ENCODE results near the gene LRRN4. TPM values are rescaled to one million over a fixed set of nuclear protein-coding genes. Genes with fewer than 3 reads are reported as not detected.

LRRN4 gene
- total RNA-seq (under 1 TPM; 0.11 to 0.77 (median 0.39) TPM), polyA plus RNA-seq (0.05 TPM)
- long read RNA-seq, donor 1, result 0 reads
- long read RNA-seq, donor 2, result 0 reads
- long read RNA-seq, donor 3, result 0 reads
- long read RNA-seq, donor 4, result 0 reads

GRCh38 chr20:6053776-6054688 lies at the start of gene LRRN4:
TSS of gene LRRN4 (minus strand) at chr20:6054060. CDS start at chr20:6052799, 1,261 bp downstream.
- Histone ChIP-seq H3K4me1 (ENCODE audit: control insufficient read depth, insufficient read depth, low read length) (peaks cover 3% of the 10 kb centered on the region), H3K27ac (ENCODE audit: low read length) (no peak within 1 kb of the TSS), H3K4me3 (ENCODE audit: low read length) (no peak within 1 kb of the TSS), H3K9me3 (ENCODE audit: control insufficient read depth, low read length) (no peaks in the 10 kb centered on the region), H3K27me3 (ENCODE audit: control insufficient read depth, insufficient read depth) (no peaks in the 10 kb centered on the region)
- intact Hi-C loops (cut with DNase I), result no loop called here
- peak; percentile 33 to 51 for ATAC-seq
- WGBS, result 33% methylated on average over 13 of the region's 13 CpGs
- no peak for DNase-seq

DNA sequence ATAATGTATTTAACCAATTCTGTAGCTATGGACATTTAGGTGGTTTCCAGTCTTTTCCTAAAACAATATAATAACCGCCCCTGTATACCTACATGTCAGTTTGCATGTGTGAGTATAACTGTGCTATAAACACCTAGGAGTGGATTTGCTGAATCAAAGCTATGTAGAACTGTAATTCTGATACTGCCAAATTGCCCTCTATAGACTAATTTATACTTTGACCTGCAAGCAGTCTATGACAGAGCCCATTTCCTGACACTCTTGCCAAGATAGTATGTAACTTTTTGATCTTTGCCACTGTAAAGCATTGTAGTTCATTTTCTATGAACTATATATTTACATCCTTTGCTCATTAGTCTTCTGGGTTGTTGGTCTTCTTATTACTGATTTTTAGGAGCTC lies 49.4 kb upstream of the LRRN4 start:
- intact Hi-C loops (cut with DNase I), result no loop called here
- H3K4me3 ChIP-seq (ENCODE audit: low read length), result no peak overlapping the region
- no peaks in the 10 kb centered on the region for H3K27me3 ChIP-seq (ENCODE audit: control insufficient read depth, insufficient read depth)
- no peak overlapping the region for H3K27ac ChIP-seq (ENCODE audit: low read length)
- DNase-seq (no peak), ATAC-seq (peak in 1 of 2 donors; percentile 26)
- WGBS, result 97% methylated on average over 1 of the region's 1 CpG
- H3K9me3 ChIP-seq (ENCODE audit: control insufficient read depth, low read length), result no peaks in the 10 kb centered on the region
- no peaks in the 10 kb centered on the region for H3K4me1 ChIP-seq (ENCODE audit: control insufficient read depth, insufficient read depth, low read length)

GRCh38 chr20:6101346-6101745 lies 47.5 kb upstream of the LRRN4 start:
- H3K4me1 ChIP-seq (ENCODE audit: control insufficient read depth, insufficient read depth, low read length), result no peaks in the 10 kb centered on the region
- intact Hi-C loops (cut with DNase I), result no loop called here
- no peak overlapping the region for H3K27ac ChIP-seq (ENCODE audit: low read length)
- H3K9me3 ChIP-seq (ENCODE audit: control insufficient read depth, low read length), result no peaks in the 10 kb centered on the region
- DNase-seq, result no peak
- WGBS, result 99% methylated on average over 2 of the region's 2 CpGs
- H3K4me3 ChIP-seq (ENCODE audit: low read length), result no peak overlapping the region
- ATAC-seq, result no peak
- no peaks in the 10 kb centered on the region for H3K27me3 ChIP-seq (ENCODE audit: control insufficient read depth, insufficient read depth)

GRCh38 chr20:6100246-6100645 lies 46.4 kb upstream of the LRRN4 start:
- WGBS, result 82% methylated on average over 2 of the region's 2 CpGs
- Histone ChIP-seq H3K27me3 (ENCODE audit: control insufficient read depth, insufficient read depth) (no peaks in the 10 kb centered on the region), H3K4me3 (ENCODE audit: low read length) (no peak overlapping the region), H3K9me3 (ENCODE audit: control insufficient read depth, low read length) (no peaks in the 10 kb centered on the region), H3K4me1 (ENCODE audit: control insufficient read depth, insufficient read depth, low read length) (no peaks in the 10 kb centered on the region), H3K27ac (ENCODE audit: low read length) (no peak overlapping the region)
- intact Hi-C loops (cut with DNase I), result no loop called here
- no peak for DNase-seq
- no peak for ATAC-seq

DNA sequence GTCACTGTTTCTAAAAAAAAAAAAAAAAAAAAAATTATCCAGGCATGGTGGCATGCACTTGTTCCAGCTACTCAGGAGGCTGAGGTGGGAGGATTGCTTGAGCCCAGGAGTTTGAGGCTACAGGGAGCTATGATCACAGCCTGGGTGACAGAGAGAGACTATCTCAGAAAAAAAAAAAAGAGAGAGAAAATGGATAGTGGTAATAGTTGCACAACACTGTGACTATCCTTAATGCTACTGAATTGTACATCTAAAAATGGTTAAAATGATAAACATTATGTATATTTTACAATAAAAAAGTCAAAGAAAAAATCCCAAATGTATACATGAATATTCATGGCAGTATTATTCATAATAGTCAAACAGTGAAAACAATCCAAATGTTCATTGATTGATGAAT lies 46.0 kb upstream of the LRRN4 start:
- no peak overlapping the region for H3K27ac ChIP-seq (ENCODE audit: low read length)
- DNase-seq (no peak), ATAC-seq (no peak)
- intact Hi-C loops (cut with DNase I), result no loop called here
- no peaks in the 10 kb centered on the region for H3K9me3 ChIP-seq (ENCODE audit: control insufficient read depth, low read length)
- H3K27me3 ChIP-seq (ENCODE audit: control insufficient read depth, insufficient read depth), result no peaks in the 10 kb centered on the region
- H3K4me3 ChIP-seq (ENCODE audit: low read length), result no peak overlapping the region
- H3K4me1 ChIP-seq (ENCODE audit: control insufficient read depth, insufficient read depth, low read length), result no peaks in the 10 kb centered on the region

DNA sequence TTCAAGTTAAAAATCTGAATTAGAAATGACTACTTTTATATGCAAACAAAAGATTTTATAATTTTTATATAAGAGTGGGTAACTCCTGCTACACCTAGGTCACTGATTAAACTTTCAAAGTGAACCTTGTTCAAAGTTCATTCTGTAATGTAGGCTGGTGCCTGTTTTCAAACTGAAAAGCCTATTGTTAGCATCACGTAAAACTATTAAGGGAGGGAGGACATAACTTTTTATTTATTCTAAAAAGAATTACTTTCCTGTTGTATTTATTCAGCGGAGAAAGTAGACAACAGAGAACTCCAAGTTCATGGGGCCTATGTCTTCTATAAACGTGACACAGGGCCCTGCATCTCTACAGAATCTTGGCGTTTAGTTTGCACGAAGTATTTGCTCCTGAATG lies 41.5 kb upstream of the LRRN4 start:
- no peaks in the 10 kb centered on the region for H3K4me1 ChIP-seq (ENCODE audit: control insufficient read depth, insufficient read depth, low read length)
- no peak for DNase-seq
- 80% methylated on average over 5 of the region's 5 CpGs for WGBS

GRCh38 chr20:6094565-6094964 lies 40.7 kb upstream of the LRRN4 start:
- no peak for DNase-seq

More for the DNA sequence above, 41.5 kb upstream of the LRRN4 start:
- Histone ChIP-seq H3K9me3 (ENCODE audit: control insufficient read depth, low read length) (no peaks in the 10 kb centered on the region), H3K27ac (ENCODE audit: low read length) (no peak overlapping the region), H3K4me3 (ENCODE audit: low read length) (no peak overlapping the region), H3K27me3 (ENCODE audit: control insufficient read depth, insufficient read depth) (no peaks in the 10 kb centered on the region)
- no peak for ATAC-seq
- intact Hi-C loops (cut with DNase I), result no loop called here

DNA sequence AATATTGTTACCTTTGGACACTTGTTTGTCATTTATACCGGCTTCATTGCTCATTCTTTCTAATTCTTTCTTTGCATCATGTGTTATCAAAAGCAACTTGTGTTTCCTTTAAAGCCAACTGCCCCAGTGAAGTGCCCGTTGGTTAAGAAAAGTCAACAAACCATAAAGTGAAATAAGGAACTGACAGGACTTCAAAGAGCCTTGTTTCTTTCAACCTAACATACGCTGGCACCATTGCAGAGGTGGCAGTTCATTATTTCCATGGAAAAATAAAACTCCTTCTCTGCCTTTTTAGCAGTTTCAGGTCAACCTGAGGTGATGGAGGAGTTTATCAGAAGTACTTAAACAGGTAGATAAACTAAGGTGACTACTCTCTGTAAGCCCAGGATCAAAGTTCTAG lies 40.2 kb upstream of the LRRN4 start:
- WGBS, result 73% methylated on average over 3 of the region's 3 CpGs
- Histone ChIP-seq H3K9me3 (ENCODE audit: control insufficient read depth, low read length) (no peaks in the 10 kb centered on the region), H3K27me3 (ENCODE audit: control insufficient read depth, insufficient read depth) (no peaks in the 10 kb centered on the region), H3K27ac (ENCODE audit: low read length) (no peak overlapping the region), H3K4me1 (ENCODE audit: control insufficient read depth, insufficient read depth, low read length) (no peaks in the 10 kb centered on the region), H3K4me3 (ENCODE audit: low read length) (no peak overlapping the region)
- intact Hi-C loops (cut with DNase I), result no loop called here
- no peak for DNase-seq
- ATAC-seq, result no peak

More at GRCh38 chr20:6094565-6094964, 40.7 kb upstream of the LRRN4 start:
- Histone ChIP-seq H3K4me3 (ENCODE audit: low read length) (no peak overlapping the region), H3K4me1 (ENCODE audit: control insufficient read depth, insufficient read depth, low read length) (no peaks in the 10 kb centered on the region), H3K27me3 (ENCODE audit: control insufficient read depth, insufficient read depth) (no peaks in the 10 kb centered on the region), H3K27ac (ENCODE audit: low read length) (no peak overlapping the region), H3K9me3 (ENCODE audit: control insufficient read depth, low read length) (no peaks in the 10 kb centered on the region)
- intact Hi-C loops (cut with DNase I), result no loop called here
- 95% methylated on average over 4 of the region's 4 CpGs for WGBS
- no peak for ATAC-seq

- Histone ChIP-seq H3K27ac (ENCODE audit: low read length) (no peak overlapping the region), H3K9me3 (ENCODE audit: control insufficient read depth, low read length) (no peaks in the 10 kb centered on the region), H3K4me3 (ENCODE audit: low read length) (no peak overlapping the region), H3K27me3 (ENCODE audit: control insufficient read depth, insufficient read depth) (no peaks in the 10 kb centered on the region), H3K4me1 (ENCODE audit: control insufficient read depth, insufficient read depth, low read length) (no peaks in the 10 kb centered on the region)
- ATAC-seq (no peak), DNase-seq (no peak)
- intact Hi-C loops (cut with DNase I), result no loop called here
- 78% methylated on average over 8 of the region's 8 CpGs for WGBS
Measured at GRCh38 chr20:6091661-6092060, 37.8 kb upstream of the LRRN4 start.

- Histone ChIP-seq H3K9me3 (ENCODE audit: control insufficient read depth, low read length) (no peaks in the 10 kb centered on the region), H3K4me1 (ENCODE audit: control insufficient read depth, insufficient read depth, low read length) (no peaks in the 10 kb centered on the region), H3K27me3 (ENCODE audit: control insufficient read depth, insufficient read depth) (no peaks in the 10 kb centered on the region), H3K27ac (ENCODE audit: low read length) (no peak overlapping the region), H3K4me3 (ENCODE audit: low read length) (no peak overlapping the region)
- intact Hi-C loops (cut with DNase I), result no loop called here
- DNase-seq (no peak), ATAC-seq (no peak)
- WGBS, result 47% methylated on average over 2 of the region's 2 CpGs
Measured at GRCh38 chr20:6086868-6087267, 33.0 kb upstream of the LRRN4 start.

DNA sequence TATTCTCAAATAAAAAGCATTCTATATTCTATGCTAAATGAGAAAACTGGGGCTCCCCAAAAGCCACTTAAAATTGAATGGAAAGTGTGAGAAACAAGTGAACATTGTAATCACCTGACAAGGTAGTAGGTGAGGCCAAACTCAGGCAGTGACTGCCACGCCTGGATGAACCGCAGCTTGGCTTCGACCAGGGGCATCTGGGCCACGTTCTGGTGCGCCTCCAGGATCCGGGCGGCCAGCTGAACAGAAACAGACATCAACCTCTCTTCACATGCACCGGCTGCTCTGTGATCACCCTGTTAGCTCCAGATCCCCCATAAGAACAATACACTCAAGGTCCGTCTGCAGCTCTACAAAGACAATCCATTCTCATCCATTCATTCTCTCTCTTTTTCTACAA lies 30.1 kb upstream of the LRRN4 start:
- no peak for DNase-seq
- Histone ChIP-seq H3K27me3 (ENCODE audit: control insufficient read depth, insufficient read depth) (no peaks in the 10 kb centered on the region), H3K4me1 (ENCODE audit: control insufficient read depth, insufficient read depth, low read length) (no peaks in the 10 kb centered on the region), H3K27ac (ENCODE audit: low read length) (no peak overlapping the region), H3K4me3 (ENCODE audit: low read length) (no peak overlapping the region), H3K9me3 (ENCODE audit: control insufficient read depth, low read length) (no peaks in the 10 kb centered on the region)
- 89% methylated on average over 9 of the region's 9 CpGs for WGBS
- no peak for ATAC-seq
- intact Hi-C loops (cut with DNase I), result no loop called here
